ENCODE measurements around the gene KCNMA1. TPM values are rescaled to one million over a fixed set of nuclear protein-coding genes. Genes with fewer than 3 reads are reported as not detected.

The KCNMA1 gene
- total RNA-seq, 3 donors from 2014 or later (not counting 1 experiment from before 2014, with no cell fraction given) = 0.40 to 1.8 (median 0.63) TPM

DNA sequence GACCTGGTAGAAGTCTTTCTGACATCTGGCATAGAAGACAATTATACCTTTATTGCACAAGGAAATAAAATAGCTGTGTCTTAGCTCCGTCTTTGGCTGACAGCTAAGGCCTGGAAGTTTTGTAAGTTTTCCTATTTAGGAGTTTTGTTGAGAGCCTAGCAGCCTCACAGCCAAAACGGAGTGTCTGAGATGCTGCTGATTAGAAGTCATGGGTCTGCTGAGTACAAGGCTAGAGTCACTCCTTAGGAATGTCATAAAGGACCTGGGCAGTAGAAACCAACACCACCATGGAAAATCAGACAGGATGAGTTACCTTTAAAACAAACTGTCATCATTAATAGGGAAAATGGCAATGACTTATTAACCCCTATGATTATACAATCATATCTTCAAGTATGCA is 442.5 kb downstream of the KCNMA1 start:
- peaks cover 0 to 5% of the 10 kb centered on the region in 2 donors for H3K4me1 Mint-ChIP-seq
- 65% methylated on average over 2 of the region's 2 CpGs for WGBS (ENCODE audit: insufficient coverage)

DNA sequence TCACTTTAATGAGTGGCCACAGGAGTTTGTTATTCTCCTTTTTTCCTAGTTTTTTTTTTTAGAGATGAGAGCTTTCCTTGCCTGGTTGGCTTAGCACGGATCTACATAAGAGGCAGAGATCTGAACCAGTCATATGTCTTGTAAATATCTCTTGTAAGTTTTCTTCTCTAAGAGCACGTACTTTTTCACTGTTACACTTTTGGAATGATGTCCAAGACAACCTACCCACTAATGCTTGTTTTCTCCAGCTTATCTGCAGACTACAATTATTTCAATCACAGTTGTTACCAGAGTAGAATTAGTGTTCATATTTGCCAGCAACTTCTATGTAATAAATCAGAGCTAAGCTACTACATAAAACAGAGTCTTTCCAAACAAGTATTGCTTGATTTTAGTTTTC is 444.6 kb downstream of the KCNMA1 start:
- Histone ChIP-seq H3K27ac (ENCODE audit: low read length) (no peak overlapping the region), H3K4me1 (ENCODE audit: control insufficient read depth, insufficient read depth, low read length) (no peaks in the 10 kb centered on the region), H3K9me3 (ENCODE audit: control insufficient read depth, insufficient read depth, low read length) (no peaks in the 10 kb centered on the region), H3K36me3 (ENCODE audit: control insufficient read depth, insufficient read depth, low read length) (no peaks in the 10 kb centered on the region), H3K4me3 (ENCODE audit: low read length) (no peak overlapping the region), H3K27me3 (ENCODE audit: control insufficient read depth, insufficient read depth, low read length) (no peaks in the 10 kb centered on the region)
- Mint-ChIP-seq H3K9me3 (no peaks in the 10 kb centered on the region), H3K27me3 (ENCODE audit: low read depth in 2 of 2) (peaks cover 12 to 54% of the 10 kb centered on the region in 2 donors), H3K4me1 (peaks cover 0 to 5% of the 10 kb centered on the region in 2 donors), H3K27ac (no peak overlapping the region), H3K4me3 (no peak overlapping the region), H3K36me3 (no peaks in the 10 kb centered on the region)
- ATAC-seq (no peak), DNase-seq (no peak)
- 80% methylated on average over 1 of the region's 2 CpGs for WGBS (ENCODE audit: insufficient coverage)
- TF ChIP-seq, protein P1, sequence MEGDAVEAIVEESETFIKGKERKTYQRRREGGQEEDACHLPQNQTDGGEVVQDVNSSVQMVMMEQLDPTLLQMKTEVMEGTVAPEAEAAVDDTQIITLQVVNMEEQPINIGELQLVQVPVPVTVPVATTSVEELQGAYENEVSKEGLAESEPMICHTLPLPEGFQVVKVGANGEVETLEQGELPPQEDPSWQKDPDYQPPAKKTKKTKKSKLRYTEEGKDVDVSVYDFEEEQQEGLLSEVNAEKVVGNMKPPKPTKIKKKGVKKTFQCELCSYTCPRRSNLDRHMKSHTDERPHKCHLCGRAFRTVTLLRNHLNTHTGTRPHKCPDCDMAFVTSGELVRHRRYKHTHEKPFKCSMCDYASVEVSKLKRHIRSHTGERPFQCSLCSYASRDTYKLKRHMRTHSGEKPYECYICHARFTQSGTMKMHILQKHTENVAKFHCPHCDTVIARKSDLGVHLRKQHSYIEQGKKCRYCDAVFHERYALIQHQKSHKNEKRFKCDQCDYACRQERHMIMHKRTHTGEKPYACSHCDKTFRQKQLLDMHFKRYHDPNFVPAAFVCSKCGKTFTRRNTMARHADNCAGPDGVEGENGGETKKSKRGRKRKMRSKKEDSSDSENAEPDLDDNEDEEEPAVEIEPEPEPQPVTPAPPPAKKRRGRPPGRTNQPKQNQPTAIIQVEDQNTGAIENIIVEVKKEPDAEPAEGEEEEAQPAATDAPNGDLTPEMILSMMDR (IDR thresholded peaks at IDR 0.05) = no peak
- intact Hi-C loops (cut with micrococcal nuclease) = no loop called here

More for the DNA sequence above, 442.5 kb downstream of the KCNMA1 start:
- ATAC-seq (no peak), DNase-seq (no peak)
- no peak overlapping the region for H3K4me3 Mint-ChIP-seq
- H3K27me3 Mint-ChIP-seq (ENCODE audit: low read depth in 2 of 2) = peaks cover 12 to 65% of the 10 kb centered on the region in 2 donors
- H3K36me3 ChIP-seq (ENCODE audit: control insufficient read depth, insufficient read depth, low read length) = no peaks in the 10 kb centered on the region
- H3K4me3 ChIP-seq (ENCODE audit: low read length) = no peak overlapping the region
- H3K9me3 Mint-ChIP-seq = no peaks in the 10 kb centered on the region
- H3K27me3 ChIP-seq (ENCODE audit: control insufficient read depth, insufficient read depth, low read length) = no peaks in the 10 kb centered on the region
- H3K9me3 ChIP-seq (ENCODE audit: control insufficient read depth, insufficient read depth, low read length) = no peaks in the 10 kb centered on the region
- no peak overlapping the region for H3K27ac Mint-ChIP-seq
- TF ChIP-seq, protein P1 (IDR thresholded peaks at IDR 0.05) = no peak
- H3K4me1 ChIP-seq (ENCODE audit: control insufficient read depth, insufficient read depth, low read length) = no peaks in the 10 kb centered on the region
- H3K36me3 Mint-ChIP-seq = no peaks in the 10 kb centered on the region
- intact Hi-C loops (cut with micrococcal nuclease) = no loop called here
- H3K27ac ChIP-seq (ENCODE audit: low read length) = no peak overlapping the region

DNA sequence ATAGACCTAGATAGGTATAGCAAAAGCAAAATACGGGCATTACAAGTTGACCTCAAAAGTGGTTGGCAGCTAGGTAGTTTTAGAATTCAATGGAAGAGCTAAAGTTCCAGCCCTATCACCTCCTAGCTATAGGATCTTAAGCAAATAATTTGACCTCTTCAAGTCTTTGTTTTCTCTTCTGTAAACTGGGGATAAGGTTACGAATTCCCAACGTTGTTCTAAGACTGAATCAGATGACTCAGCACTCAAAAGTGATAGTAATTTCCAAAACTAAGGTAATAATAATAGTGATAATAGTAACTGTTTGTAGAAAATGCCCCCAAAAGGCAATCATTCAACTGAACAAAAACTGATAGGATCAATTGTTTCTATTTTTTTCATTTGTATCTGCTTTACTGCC is 445.2 kb downstream of the KCNMA1 start:
- Mint-ChIP-seq H3K9me3 (no peaks in the 10 kb centered on the region), H3K4me1 (peaks cover 0 to 2% of the 10 kb centered on the region in 2 donors), H3K4me3 (no peak overlapping the region), H3K27ac (no peak overlapping the region), H3K27me3 (ENCODE audit: low read depth in 2 of 2) (peaks cover 13 to 51% of the 10 kb centered on the region in 2 donors), H3K36me3 (no peaks in the 10 kb centered on the region)
- Histone ChIP-seq H3K9me3 (ENCODE audit: control insufficient read depth, insufficient read depth, low read length) (no peaks in the 10 kb centered on the region), H3K27me3 (ENCODE audit: control insufficient read depth, insufficient read depth, low read length) (no peaks in the 10 kb centered on the region), H3K4me3 (ENCODE audit: low read length) (no peak overlapping the region), H3K27ac (ENCODE audit: low read length) (no peak overlapping the region), H3K36me3 (ENCODE audit: control insufficient read depth, insufficient read depth, low read length) (no peaks in the 10 kb centered on the region), H3K4me1 (ENCODE audit: control insufficient read depth, insufficient read depth, low read length) (no peaks in the 10 kb centered on the region)
- intact Hi-C loops (cut with micrococcal nuclease) = no loop called here
- TF ChIP-seq, protein P1 (IDR thresholded peaks at IDR 0.05) = no peak
- WGBS (ENCODE audit: insufficient coverage) = no CpG with 5 or more reads among the region's 3 CpGs
- DNase-seq (no peak), ATAC-seq (no peak)

DNA sequence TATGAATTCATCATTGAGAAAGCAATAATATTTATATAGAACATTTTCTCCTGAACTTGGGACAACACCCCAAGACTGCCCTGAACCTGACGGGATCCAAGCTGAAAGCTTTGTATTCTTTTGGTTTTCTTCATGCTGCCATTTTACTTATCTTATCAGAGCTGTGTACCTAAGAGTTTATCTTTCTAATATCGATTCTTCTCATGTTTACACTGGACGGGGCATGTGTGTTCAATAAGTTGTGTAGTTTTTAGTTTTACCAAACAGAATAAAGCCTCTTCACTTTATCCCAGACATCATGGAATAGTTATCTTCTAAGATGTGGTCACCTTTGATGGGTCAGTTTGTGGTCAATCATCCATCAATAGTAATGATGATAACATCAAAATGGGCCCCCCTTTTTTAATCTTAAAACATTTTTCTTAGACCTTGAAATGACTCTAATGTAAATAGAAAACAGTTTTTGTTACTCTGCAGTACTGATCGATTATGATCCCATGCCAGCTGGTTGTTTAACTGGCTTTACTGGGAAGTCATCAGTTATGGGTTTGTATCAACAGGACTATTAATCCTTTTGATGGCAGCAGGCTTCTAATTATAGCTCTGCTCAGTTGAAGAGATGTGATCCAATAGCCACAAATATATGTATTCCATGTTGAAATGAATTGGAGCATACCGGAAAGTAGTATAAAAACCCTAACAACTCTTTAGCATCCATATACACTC is 446.1 kb downstream of the KCNMA1 start:
- Histone ChIP-seq H3K27ac (ENCODE audit: low read length) (no peak overlapping the region), H3K4me1 (ENCODE audit: control insufficient read depth, insufficient read depth, low read length) (no peaks in the 10 kb centered on the region), H3K4me3 (ENCODE audit: low read length) (no peak overlapping the region), H3K9me3 (ENCODE audit: control insufficient read depth, insufficient read depth, low read length) (no peaks in the 10 kb centered on the region), H3K36me3 (ENCODE audit: control insufficient read depth, insufficient read depth, low read length) (no peaks in the 10 kb centered on the region), H3K27me3 (ENCODE audit: control insufficient read depth, insufficient read depth, low read length) (no peaks in the 10 kb centered on the region)
- no peak for DNase-seq
- no peaks in the 10 kb centered on the region for H3K9me3 Mint-ChIP-seq
- H3K27ac Mint-ChIP-seq = no peak overlapping the region
- TF ChIP-seq, protein P1 (IDR thresholded peaks at IDR 0.05) = no peak
- intact Hi-C loops (cut with micrococcal nuclease) = no loop called here
- no peaks in the 10 kb centered on the region for H3K36me3 Mint-ChIP-seq
- H3K4me1 Mint-ChIP-seq = no peaks in the 10 kb centered on the region
- WGBS (ENCODE audit: insufficient coverage) = 85% methylated on average over 2 of the region's 5 CpGs
- peaks cover 14 to 47% of the 10 kb centered on the region in 2 donors for H3K27me3 Mint-ChIP-seq (ENCODE audit: low read depth in 2 of 2)
- no peak overlapping the region for H3K4me3 Mint-ChIP-seq
- no peak for ATAC-seq
